IPS-20b (cell line): ENCODE data around the gene ARVCF.

Experiments used
- H3K27ac ChIP-seq: one replicate; pipeline ENCODE4 v1.5.1; 2013; ENCODE audit warnings: low read length
- H3K27me3 ChIP-seq: 2 replicates; pipeline ENCODE4 v1.6.1; 2013; ENCODE audit warnings: mild to moderate bottlenecking, low read length, inconsistent platforms; ENCODE audit not compliant: insufficient read depth
- H3K36me3 ChIP-seq: 2 replicates; pipeline ENCODE4 v1.6.1; 2013; ENCODE audit warnings: low read depth, mild to moderate bottlenecking, inconsistent platforms, low read length, moderate library complexity; ENCODE audit not compliant: insufficient read depth
- H3K4me1 ChIP-seq: 2 replicates; pipeline ENCODE4 v1.6.1; 2013; ENCODE audit warnings: mild to moderate bottlenecking, control low read depth, inconsistent platforms, low read length, moderate library complexity; ENCODE audit not compliant: insufficient read depth
- H3K4me3 ChIP-seq: 2 replicates; pipeline ENCODE4 v1.5.1; 2013; ENCODE audit warnings: mild to moderate bottlenecking, low read length, inconsistent platforms
- H3K9ac ChIP-seq: 2 replicates; pipeline ENCODE4 v1.6.1; 2013; ENCODE audit warnings: low read depth, mild to moderate bottlenecking, inconsistent platforms, low read length, moderate library complexity
- H3K9me3 ChIP-seq: 2 replicates; pipeline ENCODE4 v1.6.1; 2013; ENCODE audit warnings: mild to moderate bottlenecking, low read depth, low read length, inconsistent platforms; ENCODE audit not compliant: insufficient read depth

Gene ARVCF

GRCh38 chr22:19990188-19990587 lies 26.4 kb downstream of the ARVCF start:
- Histone ChIP-seq H3K9ac (no peak overlapping the region), H3K4me3 (no peak overlapping the region), H3K27ac (no peak overlapping the region), H3K27me3 (no peaks in the 10 kb centered on the region), H3K9me3 (no peaks in the 10 kb centered on the region), H3K36me3 (no peaks in the 10 kb centered on the region), H3K4me1 (peaks cover 5% of the 10 kb centered on the region; the same call in 1 of the 2 replicates)

GRCh38 chr22:19989725-19990067 lies 26.9 kb downstream of the ARVCF start:
- no peak overlapping the region for H3K27ac ChIP-seq
- no peak overlapping the region for H3K9ac ChIP-seq
- H3K9me3 ChIP-seq: no peaks in the 10 kb centered on the region
- no peaks in the 10 kb centered on the region for H3K36me3 ChIP-seq
- H3K4me3 ChIP-seq: no peak overlapping the region
- no peaks in the 10 kb centered on the region for H3K27me3 ChIP-seq
- peaks cover 5% of the 10 kb centered on the region; the same call in 1 of the 2 replicates for H3K4me1 ChIP-seq

- Histone ChIP-seq H3K9me3 (no peaks in the 10 kb centered on the region), H3K36me3 (no peaks in the 10 kb centered on the region), H3K4me3 (no peak overlapping the region), H3K9ac (no peak overlapping the region), H3K27me3 (no peaks in the 10 kb centered on the region), H3K4me1 (peaks cover 5% of the 10 kb centered on the region; the same call in 1 of the 2 replicates), H3K27ac (no peak overlapping the region)
Observed at GRCh38 chr22:19988965-19989724, 27.5 kb downstream of the ARVCF start.

GRCh38 chr22:19988331-19988808 lies 28.3 kb downstream of the ARVCF start:
- Histone ChIP-seq H3K36me3 (no peaks in the 10 kb centered on the region), H3K27ac (no peak overlapping the region), H3K27me3 (no peaks in the 10 kb centered on the region), H3K4me1 (peaks cover 5% of the 10 kb centered on the region; the same call in 1 of the 2 replicates), H3K4me3 (no peak overlapping the region), H3K9me3 (no peaks in the 10 kb centered on the region), H3K9ac (no peak overlapping the region)

- H3K27me3 ChIP-seq: no peaks in the 10 kb centered on the region
- peaks cover 5% of the 10 kb centered on the region; the same call in 1 of the 2 replicates for H3K4me1 ChIP-seq
- H3K27ac ChIP-seq: no peak overlapping the region
- no peaks in the 10 kb centered on the region for H3K36me3 ChIP-seq
- H3K4me3 ChIP-seq: no peak overlapping the region; the same call in 1 of the 2 replicates
- H3K9me3 ChIP-seq: no peaks in the 10 kb centered on the region
- no peak overlapping the region for H3K9ac ChIP-seq
Observed at GRCh38 chr22:19987394-19988306, 29.0 kb downstream of the ARVCF start.

- 0 out of 2 replicates have a peak, but pooled peaks cover under 1% of the 10 kb centered on the region for H3K36me3 ChIP-seq
- no peaks in the 10 kb centered on the region for H3K9me3 ChIP-seq
- peaks cover 5% of the 10 kb centered on the region; the same call in 1 of the 2 replicates for H3K4me1 ChIP-seq
- H3K27ac ChIP-seq: no peak overlapping the region
- no peaks in the 10 kb centered on the region for H3K27me3 ChIP-seq
- H3K4me3 ChIP-seq: peak overlapping the region; percentile 80
- H3K9ac ChIP-seq: peak overlapping the region; percentile 86; the same call in 1 of the 2 replicates
Observed at GRCh38 chr22:19986410-19987341, 29.9 kb downstream of the ARVCF start.

- Histone ChIP-seq H3K9me3 (no peaks in the 10 kb centered on the region), H3K27ac (no peak overlapping the region), H3K4me3 (peak overlapping the region; percentile 80), H3K27me3 (no peaks in the 10 kb centered on the region), H3K36me3 (peaks cover 7% of the 10 kb centered on the region), H3K9ac (peak overlapping the region; percentile 86; the same call in 1 of the 2 replicates), H3K4me1 (peaks cover 5% of the 10 kb centered on the region; the same call in 1 of the 2 replicates)
Observed at GRCh38 chr22:19986011-19986409, 30.6 kb downstream of the ARVCF start.

GRCh38 chr22:19984851-19985811 lies 31.5 kb downstream of the ARVCF start:
- peaks cover 5% of the 10 kb centered on the region; the same call in 1 of the 2 replicates for H3K4me1 ChIP-seq
- no peaks in the 10 kb centered on the region for H3K27me3 ChIP-seq
- H3K9ac ChIP-seq: no peak overlapping the region; the same call in 1 of the 2 replicates
- peaks cover 16% of the 10 kb centered on the region for H3K36me3 ChIP-seq
- H3K9me3 ChIP-seq: no peaks in the 10 kb centered on the region
- no peak overlapping the region for H3K4me3 ChIP-seq
- H3K27ac ChIP-seq: no peak overlapping the region

- Histone ChIP-seq H3K36me3 (peaks cover 24% of the 10 kb centered on the region), H3K4me1 (peaks cover 5% of the 10 kb centered on the region; the same call in 1 of the 2 replicates), H3K27me3 (no peaks in the 10 kb centered on the region), H3K9me3 (no peaks in the 10 kb centered on the region), H3K27ac (no peak overlapping the region), H3K4me3 (no peak overlapping the region), H3K9ac (no peak overlapping the region)
Observed at GRCh38 chr22:19984201-19984753, 32.3 kb downstream of the ARVCF start.

- H3K9ac ChIP-seq: no peak overlapping the region
- no peak overlapping the region for H3K4me3 ChIP-seq
- no peak overlapping the region for H3K27ac ChIP-seq
- H3K27me3 ChIP-seq: no peaks in the 10 kb centered on the region
- H3K36me3 ChIP-seq: peaks cover 30% of the 10 kb centered on the region
- no peaks in the 10 kb centered on the region for H3K9me3 ChIP-seq
- H3K4me1 ChIP-seq: peaks cover 5% of the 10 kb centered on the region; the same call in 1 of the 2 replicates
Observed at GRCh38 chr22:19983741-19984140, 32.9 kb downstream of the ARVCF start.
